ENCODE measurements around the gene ZNF500.
"Not testable (repeated sequence)": the region's sequence is repeated elsewhere in the genome, so short reads cannot be mapped to it uniquely, and the experiment has no call there.

The ZNF500 gene

DNA sequence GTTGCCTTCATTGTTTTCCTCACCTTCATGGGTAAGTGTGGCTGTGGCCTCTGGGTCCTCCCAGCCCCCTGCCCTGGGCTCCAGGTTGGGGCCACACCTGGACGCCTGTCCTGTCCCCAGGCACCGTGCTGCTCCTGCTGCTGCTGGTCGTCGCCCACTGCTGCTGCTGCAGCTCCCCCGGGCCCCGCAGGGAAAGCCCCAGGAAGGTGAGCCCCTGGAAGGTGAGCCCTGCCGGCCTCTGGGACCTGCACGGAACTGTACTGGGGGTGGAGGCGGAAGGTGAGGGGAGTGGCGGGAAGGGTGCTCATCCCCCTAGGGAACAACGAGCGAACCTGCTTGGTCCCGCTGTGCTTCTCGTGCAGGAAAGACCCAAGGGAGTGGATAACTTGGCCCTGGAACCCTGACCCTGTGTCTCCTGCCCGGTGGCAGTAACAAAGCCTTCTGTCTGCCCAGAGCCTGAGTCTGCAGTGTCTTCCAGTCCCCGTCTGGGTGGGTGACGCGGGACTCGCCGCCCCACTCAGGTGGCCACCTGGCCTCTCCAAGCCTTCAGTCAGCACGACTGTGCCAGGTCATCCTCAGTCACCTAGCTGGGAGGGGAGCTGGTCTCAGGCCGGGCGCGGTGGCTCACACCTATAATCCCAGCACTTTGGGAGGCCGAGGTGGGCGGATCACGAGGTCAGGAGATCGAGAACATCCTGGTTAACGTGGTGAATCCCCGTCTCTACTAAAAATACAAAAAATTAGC, 29.0 kb upstream of the ZNF500 start:
- DNase-seq = peak; percentile 56

- DNase-seq = peak; percentile 90
Observed at GRCh38 chr16:4795181-4795827, 28.3 kb upstream of the ZNF500 start, which contains the start of gene SMIM22. TSS of gene SMIM22 (plus strand) at chr16:4795369. CDS start at chr16:4795735, 366 bp downstream.

DNA sequence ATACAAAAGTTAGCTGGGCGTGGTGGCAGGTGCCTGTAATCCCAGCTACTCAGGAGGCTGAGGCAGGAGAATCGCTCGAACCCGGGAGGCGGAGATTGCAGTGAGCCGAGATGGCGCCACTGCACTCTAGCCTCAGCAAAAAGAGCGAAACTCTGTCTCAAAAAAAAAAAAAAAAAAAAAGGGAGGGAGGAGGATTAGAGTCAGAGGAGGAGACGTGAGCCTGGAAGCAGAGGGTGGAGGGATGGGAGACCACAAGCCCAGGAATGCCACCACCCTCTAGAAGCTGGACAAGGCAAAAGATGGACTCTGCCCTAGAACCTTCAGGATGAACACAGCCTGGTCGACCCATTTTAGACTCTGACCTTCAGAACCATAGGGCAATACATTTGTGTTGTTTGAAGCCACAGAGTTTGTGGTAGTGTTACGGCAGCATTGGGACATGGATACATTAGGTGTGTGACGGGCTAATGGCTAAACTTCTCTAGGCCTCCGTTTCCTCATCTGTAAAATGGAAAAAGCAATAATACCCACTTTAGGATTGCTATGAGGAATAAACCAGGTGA, 26.1 kb upstream of the ZNF500 start:
- DNase-seq = no peak

- DNase-seq = no peak
Observed at GRCh38 chr16:4790871-4791270, 23.9 kb upstream of the ZNF500 start.

DNA sequence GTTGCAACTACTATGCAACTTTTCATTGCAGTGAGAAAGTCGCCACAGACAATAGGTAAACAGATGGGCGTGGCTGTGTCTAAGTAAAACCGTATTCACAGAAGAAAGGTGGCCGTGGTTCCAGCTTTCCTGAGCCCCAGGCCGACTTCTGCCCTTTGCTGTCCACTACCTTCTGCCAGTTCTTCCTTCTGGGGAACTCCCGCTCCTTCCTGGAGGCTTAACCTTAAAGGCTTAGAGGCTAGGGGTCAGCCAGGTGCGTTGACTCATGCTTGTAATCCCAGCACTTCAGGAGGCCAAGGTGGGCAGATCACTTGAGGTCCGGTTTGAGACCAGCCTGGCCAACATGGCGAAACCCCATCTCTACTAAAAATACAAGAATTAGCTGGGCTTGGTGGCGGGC, 23.3 kb upstream of the ZNF500 start:
- DNase-seq = no peak

DNA sequence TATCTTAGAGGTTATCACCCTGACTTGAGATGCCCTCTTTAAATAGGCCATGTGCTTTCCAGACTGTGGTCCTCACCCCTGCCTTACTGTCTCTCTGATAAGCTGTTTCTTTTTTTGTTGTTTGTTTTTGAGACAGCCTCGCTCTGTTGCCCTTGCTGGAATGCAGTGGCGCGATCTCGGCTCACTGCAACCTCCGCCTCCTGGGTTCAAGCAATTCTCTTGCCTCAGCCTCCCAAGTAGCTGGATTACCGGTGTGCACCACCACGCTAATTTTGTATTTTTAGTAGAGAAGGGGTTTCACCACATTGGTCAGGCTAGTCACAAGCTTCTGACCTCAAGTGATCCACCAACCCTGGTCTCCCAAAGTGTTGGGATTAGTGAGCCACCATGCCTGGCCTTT, 21.9 kb upstream of the ZNF500 start:
- no peak for DNase-seq

GRCh38 chr16:4788489-4788889, 21.5 kb upstream of the ZNF500 start:
- peak; percentile 58 for DNase-seq

DNA sequence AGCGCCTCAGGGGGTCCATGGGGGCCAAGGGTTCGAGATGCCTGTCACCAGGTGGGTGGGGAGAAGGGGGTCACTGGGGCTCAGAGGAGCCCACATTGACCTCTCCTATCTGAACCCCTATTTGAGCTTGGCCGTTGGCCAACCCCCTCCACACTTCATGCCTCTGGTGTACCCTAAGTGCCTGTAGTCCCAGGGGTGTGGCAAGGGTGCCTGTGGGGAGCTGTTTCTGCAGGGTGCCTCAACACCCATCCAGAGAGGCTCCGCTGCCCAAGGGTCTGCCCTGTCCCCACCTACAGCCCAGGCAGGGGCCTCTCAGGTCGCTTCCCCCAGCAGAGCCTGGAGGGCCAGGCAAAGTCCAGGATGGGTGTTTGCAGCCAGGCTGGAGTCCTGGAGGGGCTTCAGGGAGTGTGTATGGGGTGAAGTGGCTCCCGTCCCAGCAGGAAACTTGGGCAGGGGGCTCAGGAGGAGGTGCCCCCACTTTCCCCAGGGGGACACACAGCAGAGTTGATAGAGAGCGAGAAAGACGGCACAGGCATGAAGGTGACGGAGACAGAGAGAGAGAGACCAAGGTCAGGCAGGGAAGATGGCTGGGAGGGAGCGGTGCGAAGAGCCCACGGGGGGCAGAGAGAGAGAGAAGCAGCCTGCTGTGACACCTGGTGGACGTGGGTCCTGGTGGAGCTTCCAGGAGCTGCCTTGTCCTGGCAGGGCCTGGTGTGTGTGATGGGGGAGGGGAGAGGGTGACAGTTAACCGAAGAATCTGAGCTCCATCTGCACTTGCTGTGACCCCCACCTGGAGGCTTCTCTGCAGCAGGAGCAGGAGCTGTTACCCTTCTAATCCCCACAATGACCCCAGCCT, 20.9 kb upstream of the ZNF500 start, which contains the start of gene SEPTIN12:
SEPTIN12 (minus strand) TSS at position 719 of the 856 bp plus-strand sequence; CDS start at position 19, 700 bp downstream.
- DNase-seq = peak; percentile 53

GRCh38 chr16:4787068-4787467, 20.1 kb upstream of the ZNF500 start:
- DNase-seq = no peak

GRCh38 chr16:4785758-4786433, 18.9 kb upstream of the ZNF500 start:
- no peak for DNase-seq

DNA sequence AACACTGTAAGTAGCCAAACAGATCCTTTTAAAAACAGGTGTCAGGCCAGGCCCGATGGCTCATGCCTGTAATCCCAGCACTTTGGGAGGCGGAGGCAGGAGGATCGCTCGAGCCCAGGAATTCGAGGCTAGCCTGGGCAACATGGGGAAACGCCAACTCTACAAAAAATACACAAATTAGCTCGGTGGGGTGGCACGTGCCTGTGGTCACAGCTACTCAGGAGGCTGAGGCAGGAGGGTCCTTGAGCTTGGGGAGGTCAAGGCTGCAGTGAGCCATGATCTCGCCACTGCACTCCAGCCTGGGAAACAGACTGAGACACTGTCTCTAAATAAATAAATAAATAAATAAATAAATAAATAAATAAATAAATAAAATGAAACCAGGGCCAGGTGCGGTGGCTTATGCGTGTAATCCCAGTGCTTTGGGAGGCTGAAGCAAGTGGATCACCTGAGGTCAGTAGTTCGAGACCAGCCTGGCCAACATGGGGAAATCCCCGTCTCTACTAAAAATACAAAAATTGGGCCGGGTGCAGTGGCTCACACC, 17.6 kb upstream of the ZNF500 start:
- not testable (repeated sequence) for DNase-seq

DNA sequence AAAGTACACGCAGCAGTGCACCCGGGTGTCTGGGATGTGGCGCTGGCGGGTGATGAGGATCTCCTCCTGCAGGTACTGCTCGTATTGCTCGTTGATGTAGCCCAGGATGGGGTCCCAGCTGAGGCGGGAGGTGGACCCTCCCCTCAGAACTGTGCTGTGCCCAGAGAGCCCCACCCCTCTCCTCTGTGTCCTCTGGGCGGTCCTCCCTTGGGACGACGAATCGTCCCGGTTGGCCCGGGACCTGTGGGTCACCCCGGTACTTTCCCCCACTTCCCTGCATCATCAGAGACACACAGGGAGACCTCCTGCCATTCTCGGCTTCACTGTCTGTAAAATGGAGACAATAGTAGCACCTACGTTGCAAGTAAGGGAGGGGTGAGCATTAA, 17.0 kb upstream of the ZNF500 start:
- no peak for DNase-seq

GRCh38 chr16:4783251-4783950, 16.4 kb upstream of the ZNF500 start:
- no peak for DNase-seq

DNA sequence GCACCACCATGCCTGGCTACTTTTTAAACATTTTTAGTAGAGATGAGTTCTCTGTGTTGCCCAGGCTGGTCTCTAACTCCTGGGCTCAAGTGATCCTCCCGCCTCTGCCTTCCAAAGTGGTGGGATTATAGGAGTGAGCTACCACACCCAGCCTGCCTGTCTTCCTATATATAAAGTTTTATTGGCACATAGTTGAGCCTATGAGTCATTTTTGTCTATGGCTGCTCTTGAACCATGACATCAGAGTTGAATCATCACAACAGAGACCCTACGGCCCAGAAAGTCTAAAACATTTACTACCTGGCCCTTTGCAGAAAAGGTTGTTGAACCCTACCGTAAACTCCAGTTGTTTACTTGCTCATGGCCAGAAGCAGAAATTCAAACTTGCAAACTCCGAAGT, 13.3 kb upstream of the ZNF500 start:
- DNase-seq = no peak

GRCh38 chr16:4778050-4778392, 11.1 kb upstream of the ZNF500 start:
- no peak for DNase-seq

DNA sequence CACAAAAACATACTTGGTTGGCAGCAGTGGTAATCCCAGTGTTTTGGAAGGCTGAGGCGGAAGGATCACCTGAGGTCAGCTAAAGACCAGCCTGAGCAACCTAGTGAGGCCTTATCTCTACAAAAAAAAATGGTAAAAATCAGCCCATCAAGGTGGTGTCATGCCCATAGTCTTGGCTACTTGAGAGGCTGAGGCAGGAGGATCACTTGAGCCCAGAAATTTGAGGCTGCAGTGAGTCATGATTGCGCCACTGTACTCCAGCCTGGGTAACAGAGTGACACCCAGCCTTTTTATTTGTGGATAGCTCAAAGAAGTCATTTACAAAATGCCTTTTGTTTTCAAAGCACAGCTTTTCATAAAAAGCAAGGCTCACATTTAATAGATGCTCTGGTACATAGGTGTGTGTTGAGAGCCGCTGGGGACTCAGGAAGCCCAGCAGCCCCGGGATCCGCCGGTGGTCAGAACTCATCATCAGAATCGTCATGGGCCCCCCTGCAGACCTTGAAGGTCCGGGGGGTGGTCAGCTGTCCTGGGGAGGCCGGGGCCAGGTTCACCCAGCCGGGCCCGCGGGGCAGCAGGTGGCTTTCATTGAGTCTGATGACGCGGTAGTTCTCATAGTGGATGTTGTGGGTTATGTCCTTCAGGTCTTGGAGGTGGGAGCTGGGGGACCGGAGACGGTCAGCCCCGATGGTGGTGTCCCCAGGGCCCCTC, 10.5 kb upstream of the ZNF500 start:
- no peak for DNase-seq

GRCh38 chr16:4776141-4776705, 9.3 kb upstream of the ZNF500 start:
- DNase-seq = no peak

DNA sequence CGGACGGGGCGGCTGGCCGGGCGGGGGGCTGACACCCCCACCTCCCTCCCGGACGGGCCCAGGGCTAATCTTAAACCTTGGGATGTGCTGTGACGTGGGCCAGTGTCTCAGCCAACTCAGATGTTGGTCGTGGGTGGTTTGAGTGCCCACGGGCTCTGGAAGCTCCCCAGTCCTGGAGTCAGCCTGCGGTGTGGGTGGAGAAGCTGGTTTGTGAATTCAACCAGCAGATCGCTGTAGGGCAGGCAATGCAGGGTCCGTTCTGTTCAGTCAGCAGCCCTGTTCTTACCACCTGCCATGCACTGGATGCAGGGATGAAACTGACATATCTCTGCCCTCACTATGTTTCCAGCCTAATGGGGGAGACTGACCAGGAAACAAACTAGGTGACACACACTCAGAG, 8.0 kb upstream of the ZNF500 start:
- no peak for DNase-seq

DNA sequence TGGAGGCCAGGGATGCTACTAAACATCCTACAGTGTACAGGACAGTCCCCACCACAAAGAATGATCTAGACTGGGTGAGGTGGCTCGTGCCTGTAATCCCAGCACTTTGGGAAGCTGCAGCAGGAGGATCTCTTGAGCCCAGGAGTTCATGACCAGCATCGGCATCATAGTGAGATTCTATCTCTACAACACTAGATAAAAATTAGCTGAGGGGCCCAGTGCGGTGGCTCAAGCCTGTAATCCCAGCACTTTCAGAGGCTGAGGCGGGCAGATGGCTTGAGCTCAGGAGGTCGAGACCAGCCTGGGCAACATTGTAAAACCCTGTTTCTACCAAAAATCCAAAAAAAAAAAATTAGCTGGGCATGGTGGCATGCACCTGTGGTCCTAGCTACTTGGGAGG, 5.4 kb upstream of the ZNF500 start:
- no peak for DNase-seq

GRCh38 chr16:4771646-4772045, 4.7 kb upstream of the ZNF500 start:
- DNase-seq = no peak

DNA sequence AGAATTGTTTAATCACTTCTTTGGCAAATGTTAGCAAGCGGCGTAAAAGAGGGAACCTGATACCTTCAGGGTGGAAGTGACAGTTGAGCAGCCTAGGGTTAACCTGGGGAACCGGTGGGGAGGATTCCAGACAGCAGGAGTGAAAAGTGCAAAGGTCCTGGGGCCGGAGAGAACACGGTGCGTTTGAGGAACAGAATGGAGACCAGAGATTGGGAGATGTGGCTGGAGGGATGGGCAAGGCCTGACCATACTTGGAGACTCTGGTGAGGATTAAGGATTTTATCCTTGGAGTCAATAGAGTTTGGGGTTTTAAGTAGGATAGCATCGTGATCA, 2.3 kb upstream of the ZNF500 start:
- no peak for DNase-seq
